H1 (cell line): ENCODE measurements around the gene C2CD3. TPM values are rescaled to one million over a fixed set of nuclear protein-coding genes. Genes with fewer than 3 reads are reported as not detected.

ENCODE experiments used
- RAD21 ChIP-seq, 2 experiments: IDR thresholded peaks in 1 of 2; conservative IDR thresholded peaks in 1 of 2; 2 replicates each; pipeline ENCODE4 v1.6.1; 2011; ENCODE audit warnings: low read depth in 2 of 2, low read length in 2 of 2, improper control_type of control experiment in 1 of 2, inconsistent platforms in 1 of 2, mild to moderate bottlenecking in 1 of 2, moderate library complexity in 1 of 2
- SAP30 ChIP-seq: fragments of 300-600 bp; sonication (generic); IDR thresholded peaks from 2 replicates; pipeline ENCODE4 v1.7.1; 2012; ENCODE audit warnings: low read length, moderate library complexity, mild to moderate bottlenecking, inconsistent platforms; ENCODE audit not compliant: insufficient read depth, insufficient replicate concordance
- polyA plus RNA-seq, 7 experiments: library from polyadenylated mRNA; depleted of rRNA in 3 of 7; stranded (reverse) in 5 of 7; unstranded in 2 of 7; fragments of >200 nt in 5 of 7; fragments of 200-250 nt in 2 of 7; gene quantifications; 1 replicate in 5 of 7; 2 replicates in 1 of 7; 4 replicates in 1 of 7; pipeline versions ENCODE4 v1.2.1 to v1.2.3, GENCODE V29; 2011 to 2013; ENCODE audit warnings: missing spikeins in 2 of 7, mixed read lengths in 2 of 7
- total RNA-seq: library from RNA; stranded (reverse); fragmentation: NEBNext Ultra II Directional; extraction: Animal tissue kit (Norgen Biotek cat#: 25700); gene quantifications from 2 replicates; pipeline ENCODE4 v1.2.1, GENCODE V29; 2021
- TF ChIP-seq, protein P1 (sequence below): IDR thresholded peaks from 2 replicates; pipeline ENCODE4 v1.6.1; 2011; ENCODE audit warnings: low read length, improper control_type of control experiment

The C2CD3 gene
- total and polyA plus RNA-seq, 2 of the 8 experiments (the other 6 are each of a cell fraction or from before 2014, with no cell fraction given): 11.0 to 29.1 TPM

DNA sequence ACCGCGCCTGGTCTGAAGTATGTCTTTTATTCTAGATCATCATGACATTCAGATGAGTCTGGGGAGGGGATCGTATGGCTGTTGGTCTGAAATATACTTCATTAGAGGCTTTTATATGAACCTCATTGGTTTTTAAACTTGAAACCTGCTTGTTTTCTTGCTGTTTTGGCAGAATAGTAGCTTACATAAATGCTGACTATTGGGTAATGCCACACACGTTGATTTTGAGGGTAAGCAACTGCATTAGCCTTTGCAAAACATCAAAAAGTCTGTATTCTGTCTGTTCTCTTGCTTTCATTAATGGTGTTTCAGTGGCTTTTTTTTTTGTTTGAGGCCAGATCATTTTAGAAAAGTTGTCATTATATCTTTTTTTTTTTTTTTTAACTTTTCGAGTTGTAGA, 14.5 kb upstream of the C2CD3 start (continued):
- TF ChIP-seq SAP30 (no peak), RAD21 (IDR thresholded peaks at IDR 0.05 in 1 of 2, conservative IDR thresholded peaks at IDR 0.05 in 1 of 2; ENCODE audit: low read depth in 2 of 2, low read length in 2 of 2) (no peak)
- TF ChIP-seq, protein P1, sequence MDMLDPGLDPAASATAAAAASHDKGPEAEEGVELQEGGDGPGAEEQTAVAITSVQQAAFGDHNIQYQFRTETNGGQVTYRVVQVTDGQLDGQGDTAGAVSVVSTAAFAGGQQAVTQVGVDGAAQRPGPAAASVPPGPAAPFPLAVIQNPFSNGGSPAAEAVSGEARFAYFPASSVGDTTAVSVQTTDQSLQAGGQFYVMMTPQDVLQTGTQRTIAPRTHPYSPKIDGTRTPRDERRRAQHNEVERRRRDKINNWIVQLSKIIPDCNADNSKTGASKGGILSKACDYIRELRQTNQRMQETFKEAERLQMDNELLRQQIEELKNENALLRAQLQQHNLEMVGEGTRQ: no peak
- TF ChIP-seq, all 59 proteins: peak for 0
